ENCODE measurements around the gene PRSS2. TPM values are rescaled to one million over a fixed set of nuclear protein-coding genes. Genes with fewer than 3 reads are reported as not detected.
"Not testable (repeated sequence)": the region's sequence is repeated elsewhere in the genome, so short reads cannot be mapped to it uniquely, and the experiment has no call there.

Gene PRSS2
- total and polyA plus RNA-seq, 2 donors from 2014 or later, result not detected

DNA sequence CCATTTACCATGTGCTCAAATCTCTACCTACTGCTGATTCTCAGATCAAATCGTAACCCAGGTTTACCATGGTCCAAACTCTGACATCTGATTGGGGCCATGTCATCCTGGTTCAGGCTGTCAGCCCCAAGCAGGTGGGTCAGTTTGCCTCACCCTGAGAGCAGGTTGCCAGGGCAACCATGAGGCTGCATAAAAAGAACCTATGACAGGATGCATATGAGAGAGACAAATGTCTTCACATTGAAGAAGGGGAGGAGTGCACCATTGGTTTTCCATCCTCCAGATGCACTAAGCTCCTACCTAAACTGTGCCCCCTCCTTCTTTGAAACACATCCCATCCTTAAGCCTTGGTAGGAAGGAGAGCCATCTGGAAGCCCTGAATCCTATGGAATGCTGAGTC, 11.3 kb upstream of the PRSS2 start:
- no peak overlapping the region for H3K4me3 ChIP-seq (ENCODE audit: low read length in 3 of 3)
- TF ChIP-seq, protein P1, sequence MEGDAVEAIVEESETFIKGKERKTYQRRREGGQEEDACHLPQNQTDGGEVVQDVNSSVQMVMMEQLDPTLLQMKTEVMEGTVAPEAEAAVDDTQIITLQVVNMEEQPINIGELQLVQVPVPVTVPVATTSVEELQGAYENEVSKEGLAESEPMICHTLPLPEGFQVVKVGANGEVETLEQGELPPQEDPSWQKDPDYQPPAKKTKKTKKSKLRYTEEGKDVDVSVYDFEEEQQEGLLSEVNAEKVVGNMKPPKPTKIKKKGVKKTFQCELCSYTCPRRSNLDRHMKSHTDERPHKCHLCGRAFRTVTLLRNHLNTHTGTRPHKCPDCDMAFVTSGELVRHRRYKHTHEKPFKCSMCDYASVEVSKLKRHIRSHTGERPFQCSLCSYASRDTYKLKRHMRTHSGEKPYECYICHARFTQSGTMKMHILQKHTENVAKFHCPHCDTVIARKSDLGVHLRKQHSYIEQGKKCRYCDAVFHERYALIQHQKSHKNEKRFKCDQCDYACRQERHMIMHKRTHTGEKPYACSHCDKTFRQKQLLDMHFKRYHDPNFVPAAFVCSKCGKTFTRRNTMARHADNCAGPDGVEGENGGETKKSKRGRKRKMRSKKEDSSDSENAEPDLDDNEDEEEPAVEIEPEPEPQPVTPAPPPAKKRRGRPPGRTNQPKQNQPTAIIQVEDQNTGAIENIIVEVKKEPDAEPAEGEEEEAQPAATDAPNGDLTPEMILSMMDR (IDR thresholded peaks at IDR 0.05; ENCODE audit: borderline replicate concordance, extremely low read depth, insufficient read depth), result no peak
- no peak overlapping the region for H3K27ac ChIP-seq (ENCODE audit: low read depth in 2 of 2, low read length in 2 of 2)
- FAIRE-seq (no peak), DNase-seq (no peak)
- H3K27me3 ChIP-seq (ENCODE audit: control insufficient read depth, insufficient read depth, low read length), result no peaks in the 10 kb centered on the region
- no peaks in the 10 kb centered on the region for H3K36me3 ChIP-seq (ENCODE audit: control insufficient read depth in 2 of 3, insufficient read depth in 3 of 3, low read length in 3 of 3)
- no peaks in the 10 kb centered on the region for H3K4me1 ChIP-seq (ENCODE audit: control insufficient read depth in 2 of 3, insufficient read depth in 2 of 3, low read depth in 1 of 3, low read length in 3 of 3)
- intact Hi-C loops (cut with DNase I), result no loop called here
- H3K9me3 ChIP-seq (ENCODE audit: control insufficient read depth in 2 of 3, insufficient read depth in 1 of 3, low read length in 3 of 3), result no peaks in the 10 kb centered on the region
- H3K9ac ChIP-seq (ENCODE audit: low read length in 3 of 3), result no peak overlapping the region

DNA sequence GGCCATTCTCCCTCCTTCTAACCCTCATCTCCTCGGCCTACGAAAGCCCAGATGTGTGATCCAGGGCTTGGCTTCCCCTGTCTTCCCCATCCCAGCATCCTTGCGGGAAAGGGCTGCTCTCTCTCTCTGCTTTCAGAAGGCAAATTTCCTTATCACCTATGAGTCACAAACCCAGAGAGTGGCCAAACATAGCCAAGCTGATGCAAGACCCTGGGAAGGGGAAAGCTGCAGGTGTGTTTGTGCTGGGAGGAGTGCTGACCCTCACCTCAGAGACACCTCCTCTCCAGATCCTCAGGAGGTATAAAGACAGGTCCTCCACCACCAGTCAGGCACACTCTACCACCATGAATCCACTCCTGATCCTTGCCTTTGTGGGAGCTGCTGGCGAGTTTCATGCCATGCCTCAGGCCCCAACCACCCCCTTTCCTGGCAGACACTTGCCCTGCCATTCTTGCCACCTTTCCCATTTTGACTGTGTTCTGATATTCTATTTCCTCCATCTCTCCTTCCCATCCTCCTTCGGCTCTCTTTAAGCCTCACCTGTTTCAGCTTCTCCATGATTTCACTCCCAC, 10.6 kb upstream of the PRSS2 start:
- Histone ChIP-seq H3K27me3 (ENCODE audit: control insufficient read depth, insufficient read depth, low read length) (no peaks in the 10 kb centered on the region), H3K4me3 (ENCODE audit: low read length in 3 of 3) (no peak overlapping the region), H3K9me3 (ENCODE audit: control insufficient read depth in 2 of 3, insufficient read depth in 1 of 3, low read length in 3 of 3) (no peaks in the 10 kb centered on the region), H3K36me3 (ENCODE audit: control insufficient read depth in 2 of 3, insufficient read depth in 3 of 3, low read length in 3 of 3) (no peaks in the 10 kb centered on the region), H3K27ac (ENCODE audit: low read depth in 2 of 2, low read length in 2 of 2) (no peak overlapping the region), H3K4me1 (ENCODE audit: control insufficient read depth in 2 of 3, insufficient read depth in 2 of 3, low read depth in 1 of 3, low read length in 3 of 3) (no peaks in the 10 kb centered on the region), H3K9ac (ENCODE audit: low read length in 3 of 3) (no peak overlapping the region)
- no peak for FAIRE-seq
- TF ChIP-seq, protein P1 (IDR thresholded peaks at IDR 0.05; ENCODE audit: borderline replicate concordance, extremely low read depth, insufficient read depth), result no peak
- no peak for DNase-seq
- intact Hi-C loops (cut with DNase I), result no loop called here

DNA sequence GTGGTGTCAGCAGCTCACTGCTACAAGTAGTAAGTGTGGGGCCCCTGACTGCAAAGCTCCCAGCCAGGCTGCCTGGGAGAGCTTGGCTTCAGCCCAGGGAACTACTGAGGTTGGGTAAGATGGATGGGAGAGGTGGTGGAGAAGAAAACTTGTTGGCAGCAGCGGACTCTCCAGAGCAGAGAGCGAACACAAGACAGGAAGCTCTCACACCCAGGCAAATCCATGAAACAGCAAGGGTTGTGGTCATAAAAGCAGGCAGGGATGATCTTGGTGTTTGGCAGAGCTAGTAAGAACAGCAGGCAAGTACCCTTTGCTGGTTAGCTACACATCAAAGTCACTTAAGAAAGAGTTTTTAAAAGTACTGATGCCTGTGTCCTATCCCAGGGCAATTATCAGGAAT, 9.2 kb upstream of the PRSS2 start:
- DNase-seq; H3K4me1 ChIP-seq (ENCODE audit: control insufficient read depth in 2 of 3, insufficient read depth in 2 of 3, low read depth in 1 of 3, low read length in 3 of 3); H3K27me3 ChIP-seq (ENCODE audit: control insufficient read depth, insufficient read depth, low read length); FAIRE-seq; H3K36me3 ChIP-seq (ENCODE audit: control insufficient read depth in 2 of 3, insufficient read depth in 3 of 3, low read length in 3 of 3); H3K9ac ChIP-seq (ENCODE audit: low read length in 3 of 3); H3K4me3 ChIP-seq (ENCODE audit: low read length in 3 of 3); intact Hi-C loops (cut with DNase I); H3K27ac ChIP-seq (ENCODE audit: low read depth in 2 of 2, low read length in 2 of 2); H3K9me3 ChIP-seq (ENCODE audit: control insufficient read depth in 2 of 3, insufficient read depth in 1 of 3, low read length in 3 of 3): not testable (repeated sequence)

DNA sequence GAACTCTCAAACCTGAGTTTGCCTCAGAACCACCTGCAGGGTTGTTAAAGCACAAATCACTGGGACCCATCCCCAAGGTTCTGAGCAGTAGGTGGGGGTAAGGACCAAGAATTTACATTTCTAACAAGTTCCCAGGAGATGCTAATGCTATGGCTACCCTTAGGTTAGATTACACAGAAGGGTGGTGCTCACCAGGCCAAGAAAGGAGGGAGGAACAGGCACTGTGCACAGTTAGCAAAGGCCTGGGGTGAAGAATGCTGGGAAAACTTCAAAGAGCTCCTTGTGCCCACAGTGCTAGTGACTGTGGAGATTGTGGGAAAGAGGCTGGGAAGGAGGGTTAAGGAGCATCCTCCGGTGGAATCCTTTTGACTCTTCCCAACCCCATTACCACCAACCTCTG, 8.7 kb upstream of the PRSS2 start:
- Histone ChIP-seq H3K9ac (ENCODE audit: low read length in 3 of 3) (no peak overlapping the region), H3K27ac (ENCODE audit: low read depth in 2 of 2, low read length in 2 of 2) (no peak overlapping the region), H3K4me1 (ENCODE audit: control insufficient read depth in 2 of 3, insufficient read depth in 2 of 3, low read depth in 1 of 3, low read length in 3 of 3) (no peaks in the 10 kb centered on the region), H3K9me3 (ENCODE audit: control insufficient read depth in 2 of 3, insufficient read depth in 1 of 3, low read length in 3 of 3) (no peaks in the 10 kb centered on the region), H3K36me3 (ENCODE audit: control insufficient read depth in 2 of 3, insufficient read depth in 3 of 3, low read length in 3 of 3) (no peaks in the 10 kb centered on the region), H3K27me3 (ENCODE audit: control insufficient read depth, insufficient read depth, low read length) (no peaks in the 10 kb centered on the region), H3K4me3 (ENCODE audit: low read length in 3 of 3) (no peak overlapping the region)
- intact Hi-C loops (cut with DNase I), result no loop called here
- TF ChIP-seq, protein P1 (IDR thresholded peaks at IDR 0.05; ENCODE audit: borderline replicate concordance, extremely low read depth, insufficient read depth), result no peak
- FAIRE-seq (no peak), DNase-seq (no peak)
